Breast epithelium (tissue), 4 donors: ENCODE measurements around the gene MKI67. TPM values are rescaled to one million over a fixed set of nuclear protein-coding genes. Genes with fewer than 3 reads are reported as not detected.

ENCODE experiments used
- DNase-seq, 2 donors: peaks; one replicate each; pipeline ENCODE4 v3.0.0-alpha.2; 2019; ENCODE audit warnings: low spot score in 2 of 2
- H3K27ac ChIP-seq, 2 donors: fragments of 200-600 bp; sonication (generic) in 1 of 2; one replicate each; pipeline ENCODE4 v1.5.1; 2016 to 2019; ENCODE audit warnings: mild to moderate bottlenecking in 1 of 2
- H3K27me3 ChIP-seq, 2 donors: fragments of 200-600 bp; sonication (generic) in 1 of 2; one replicate each; pipeline versions ENCODE4 v1.5.1 to v1.6.0; 2017 to 2019; ENCODE audit warnings: control low read depth in 1 of 2, mild to moderate bottlenecking in 1 of 2
- H3K36me3 ChIP-seq: fragments of 200-600 bp; one replicate; pipeline ENCODE4 v1.5.1; 2019
- H3K4me1 ChIP-seq, 2 donors: fragments of 200-600 bp; sonication (generic); one replicate each; pipeline ENCODE4 v1.5.1; 2016 to 2019; ENCODE audit warnings: control low read depth in 1 of 2
- H3K4me3 ChIP-seq, 3 donors: fragments of 200-600 bp; sonication (generic); 1 replicate in 2 of 3; 2 replicates in 1 of 3; pipeline ENCODE4 v1.5.1; 2016 to 2019; ENCODE audit warnings: mild to moderate bottlenecking in 3 of 3, moderate library complexity in 2 of 3
- H3K9me3 ChIP-seq, 2 donors: fragments of 200-600 bp; sonication (generic) in 1 of 2; one replicate each; pipeline ENCODE4 v1.5.1; 2016 to 2019; ENCODE audit warnings: control low read depth in 1 of 2
- POLR2A ChIP-seq: fragments of 450-650 bp; IDR thresholded peaks from one replicate; pipeline ENCODE4 v1.6.1; 2016; ENCODE audit warnings: antibody characterized with exemption, mild to moderate bottlenecking, moderate library complexity
- POLR2AphosphoS5 ChIP-seq, 3 donors: sonication (generic); formaldehyde crosslinking; IDR thresholded peaks; one replicate each; pipeline ENCODE4 v1.6.1; 2017; ENCODE audit warnings: antibody characterized with exemption in 3 of 3
- intact Hi-C: fragments of 100-400 bp; cut with DNase I; formaldehyde crosslinking; loops from one replicate; pipeline ENCODE4 v1.15.1; 2023; ENCODE audit warnings: low total_unique reads
- total RNA-seq, 3 donors: library from RNA; depleted of rRNA; stranded (reverse); fragments of >200 nt; gene quantifications; one replicate each; pipeline ENCODE4 v1.1.0, GENCODE V29; 2016
- TF ChIP-seq, protein P1 (sequence below), 3 donors: fragments of 450-650 bp; IDR thresholded peaks; one replicate each; pipeline ENCODE4 v1.5.1; 2016 to 2017; ENCODE audit warnings: antibody characterized with exemption in 3 of 3, mild to moderate bottlenecking in 3 of 3, moderate library complexity in 3 of 3

The MKI67 gene
- total RNA-seq, 3 donors from 2014 or later, result 0.29 to 6.4 (median 0.33) TPM

DNA sequence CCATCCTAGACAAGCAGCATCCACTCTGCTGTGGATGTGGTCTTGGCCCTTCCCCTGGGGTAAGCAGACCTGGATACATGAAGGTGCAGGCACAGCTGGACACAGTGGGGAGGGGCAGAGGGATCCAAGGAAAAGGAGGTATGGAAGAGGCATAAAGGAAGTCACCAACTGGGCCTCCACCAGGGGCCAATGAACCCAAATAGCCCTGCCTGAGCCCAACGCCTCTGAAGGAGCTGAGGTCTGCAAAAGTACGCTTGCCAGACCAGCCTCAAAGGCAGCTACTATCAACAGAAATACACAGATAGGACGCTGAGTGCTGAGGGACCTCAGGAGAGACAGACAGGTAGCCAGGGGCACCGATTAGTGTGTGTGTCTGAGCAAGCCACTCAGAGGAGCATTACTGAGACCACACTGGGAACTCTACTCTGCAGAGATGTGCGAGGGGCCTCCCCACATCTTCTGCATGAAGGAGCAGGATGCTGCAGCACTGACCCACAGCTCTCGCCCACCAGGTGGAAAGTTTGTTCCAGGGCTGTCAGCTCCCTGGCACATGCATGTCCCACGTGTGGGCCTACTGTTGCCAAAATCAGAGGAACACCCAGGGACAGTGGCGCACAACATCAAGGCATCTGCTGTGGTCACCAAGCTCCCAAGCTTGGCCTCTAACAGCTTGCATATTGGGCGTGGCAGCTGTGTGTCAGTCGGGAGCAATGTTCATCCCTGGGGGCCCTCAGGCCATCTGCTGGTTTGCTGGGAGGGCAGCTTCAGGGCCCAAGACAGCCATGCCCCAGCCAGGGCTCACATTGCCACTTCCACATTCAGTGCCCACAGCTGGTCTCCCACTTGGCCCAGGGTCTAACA lies 40.0 kb downstream of the MKI67 start:
- TF ChIP-seq POLR2A (no peak), POLR2AphosphoS5 (IDR thresholded peaks at IDR 0.05) (no peak)
- TF ChIP-seq, protein P1, sequence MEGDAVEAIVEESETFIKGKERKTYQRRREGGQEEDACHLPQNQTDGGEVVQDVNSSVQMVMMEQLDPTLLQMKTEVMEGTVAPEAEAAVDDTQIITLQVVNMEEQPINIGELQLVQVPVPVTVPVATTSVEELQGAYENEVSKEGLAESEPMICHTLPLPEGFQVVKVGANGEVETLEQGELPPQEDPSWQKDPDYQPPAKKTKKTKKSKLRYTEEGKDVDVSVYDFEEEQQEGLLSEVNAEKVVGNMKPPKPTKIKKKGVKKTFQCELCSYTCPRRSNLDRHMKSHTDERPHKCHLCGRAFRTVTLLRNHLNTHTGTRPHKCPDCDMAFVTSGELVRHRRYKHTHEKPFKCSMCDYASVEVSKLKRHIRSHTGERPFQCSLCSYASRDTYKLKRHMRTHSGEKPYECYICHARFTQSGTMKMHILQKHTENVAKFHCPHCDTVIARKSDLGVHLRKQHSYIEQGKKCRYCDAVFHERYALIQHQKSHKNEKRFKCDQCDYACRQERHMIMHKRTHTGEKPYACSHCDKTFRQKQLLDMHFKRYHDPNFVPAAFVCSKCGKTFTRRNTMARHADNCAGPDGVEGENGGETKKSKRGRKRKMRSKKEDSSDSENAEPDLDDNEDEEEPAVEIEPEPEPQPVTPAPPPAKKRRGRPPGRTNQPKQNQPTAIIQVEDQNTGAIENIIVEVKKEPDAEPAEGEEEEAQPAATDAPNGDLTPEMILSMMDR (IDR thresholded peaks at IDR 0.05), result no peak
- no peaks in the 10 kb centered on the region for H3K4me1 ChIP-seq
- no peak for DNase-seq

DNA sequence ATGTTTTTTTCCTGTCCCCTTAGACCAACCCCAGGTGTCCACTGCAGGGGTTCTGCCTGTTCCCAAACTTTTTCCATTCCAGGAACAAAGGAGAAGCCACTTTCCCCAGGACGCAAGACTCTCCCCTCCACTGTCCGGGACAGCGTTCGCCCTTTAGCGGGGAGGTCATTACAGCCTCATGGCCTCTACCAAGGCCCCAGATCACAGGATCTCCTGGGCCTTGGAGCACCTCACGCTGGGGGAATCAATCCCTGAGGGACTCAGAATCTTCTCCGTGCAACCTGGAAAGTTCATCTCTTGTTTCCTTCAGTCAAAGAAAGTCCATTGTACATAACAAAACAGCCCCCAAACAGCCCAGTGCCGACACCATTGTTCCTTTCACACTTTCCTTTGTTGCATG lies 41.2 kb downstream of the MKI67 start:
- Histone ChIP-seq H3K27ac (no peak overlapping the region), H3K4me3 (no peak overlapping the region), H3K36me3 (no peaks in the 10 kb centered on the region), H3K4me1 (no peaks in the 10 kb centered on the region), H3K27me3 (no peaks in the 10 kb centered on the region), H3K9me3 (no peaks in the 10 kb centered on the region)
- no peak for DNase-seq
- intact Hi-C loops, result no loop called here
- TF ChIP-seq POLR2A (no peak), POLR2AphosphoS5 (IDR thresholded peaks at IDR 0.05) (no peak)
- TF ChIP-seq, protein P1 (IDR thresholded peaks at IDR 0.05), result no peak

More for the DNA sequence above, 40.0 kb downstream of the MKI67 start:
- no peaks in the 10 kb centered on the region for H3K9me3 ChIP-seq
- peaks cover 0 to 6% of the 10 kb centered on the region in 2 donors for H3K27me3 ChIP-seq
- H3K4me3 ChIP-seq, result no peak overlapping the region
- no peak overlapping the region for H3K27ac ChIP-seq
- intact Hi-C loops, result no loop called here
- H3K36me3 ChIP-seq, result no peaks in the 10 kb centered on the region

DNA sequence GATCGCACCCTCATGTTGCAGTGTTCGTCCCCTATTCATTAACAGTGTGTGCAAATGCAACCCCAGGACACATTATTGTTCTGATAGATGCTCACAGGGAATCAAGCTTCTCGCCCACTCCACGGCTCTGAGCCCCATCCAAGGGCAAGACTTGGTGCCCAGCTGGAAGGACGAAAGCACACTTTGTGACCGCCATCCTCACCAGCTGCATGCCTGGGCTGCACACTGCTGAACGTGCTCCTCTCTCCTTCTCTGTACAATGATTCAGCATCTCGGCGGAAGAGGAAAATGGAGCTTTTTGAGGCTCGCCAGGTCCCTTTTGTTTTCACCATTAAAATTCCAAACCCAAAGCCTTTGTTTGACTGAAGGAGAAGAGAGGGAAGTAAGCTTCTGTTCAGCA lies 41.9 kb downstream of the MKI67 start:
- Histone ChIP-seq H3K4me3 (no peak overlapping the region), H3K9me3 (no peaks in the 10 kb centered on the region), H3K27me3 (no peaks in the 10 kb centered on the region), H3K36me3 (no peaks in the 10 kb centered on the region), H3K27ac (no peak overlapping the region), H3K4me1 (no peaks in the 10 kb centered on the region)
- DNase-seq, result no peak
- intact Hi-C loops, result no loop called here
- TF ChIP-seq, protein P1 (IDR thresholded peaks at IDR 0.05), result no peak
- no peak for TF ChIP-seq POLR2AphosphoS5 (IDR thresholded peaks at IDR 0.05)
- TF ChIP-seq POLR2A, result no peak

DNA sequence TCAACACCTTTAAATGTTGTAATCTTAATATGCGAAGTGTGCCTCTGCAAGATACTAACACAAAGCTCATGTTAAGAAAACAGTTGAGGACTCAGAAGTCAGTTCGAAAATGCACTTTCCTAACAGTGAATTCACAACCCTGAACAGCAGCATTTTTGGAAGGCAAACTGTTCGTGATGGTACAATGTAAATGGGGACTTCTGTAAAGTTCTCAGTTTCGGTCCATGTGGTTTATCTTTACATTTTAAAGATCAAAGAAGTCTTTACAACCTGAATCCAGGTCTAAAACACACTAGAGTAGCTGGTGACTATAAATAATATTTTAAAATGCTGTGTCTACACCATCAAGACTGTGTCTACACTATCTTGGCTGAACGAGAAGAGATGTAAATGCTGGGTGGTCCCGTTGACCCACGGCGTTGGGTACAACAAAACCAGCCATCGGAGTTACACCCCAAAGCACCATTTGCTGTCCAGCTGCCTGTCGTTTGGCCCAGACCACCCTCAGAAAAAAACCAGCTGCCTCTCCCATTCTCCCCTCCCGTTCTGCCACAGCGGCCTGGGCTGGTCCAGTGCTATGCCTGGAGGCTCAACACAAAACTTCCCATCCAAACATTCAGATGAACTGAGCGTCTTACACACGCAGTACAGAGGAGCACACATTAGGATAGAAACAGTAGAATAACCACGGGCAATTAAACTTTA lies 42.9 kb downstream of the MKI67 start:
- no peak overlapping the region for H3K27ac ChIP-seq
- intact Hi-C loops, result no loop called here
- H3K4me3 ChIP-seq, result no peak overlapping the region
- H3K4me1 ChIP-seq, result no peaks in the 10 kb centered on the region
- DNase-seq, result no peak
- no peaks in the 10 kb centered on the region for H3K27me3 ChIP-seq
- no peaks in the 10 kb centered on the region for H3K9me3 ChIP-seq
- H3K36me3 ChIP-seq, result no peaks in the 10 kb centered on the region
- TF ChIP-seq, protein P1 (IDR thresholded peaks at IDR 0.05), result no peak
- TF ChIP-seq POLR2A (no peak), POLR2AphosphoS5 (IDR thresholded peaks at IDR 0.05) (no peak)

DNA sequence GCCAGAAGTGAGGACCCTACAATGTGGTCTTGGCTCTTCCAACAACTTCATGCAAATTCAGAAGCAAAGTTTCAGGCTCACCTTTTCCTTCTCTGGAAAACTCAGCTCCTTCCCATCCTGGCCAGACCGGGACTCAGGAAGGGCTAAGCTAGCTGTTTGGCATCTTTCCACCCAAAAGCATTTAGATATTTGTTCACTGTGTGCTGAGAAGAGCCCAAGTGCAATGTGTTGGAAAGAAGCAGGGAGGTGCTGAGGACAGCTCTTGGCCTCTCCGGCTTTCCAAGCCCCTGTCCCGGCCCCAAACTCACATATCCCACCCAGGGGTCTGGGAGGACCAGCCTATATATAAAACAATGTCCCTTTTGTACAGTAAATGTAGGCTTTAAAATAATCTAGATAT lies 44.5 kb downstream of the MKI67 start:
- no peak for TF ChIP-seq POLR2AphosphoS5 (IDR thresholded peaks at IDR 0.05)
- TF ChIP-seq POLR2A, result no peak
- TF ChIP-seq, protein P1 (IDR thresholded peaks at IDR 0.05), result no peak
- H3K4me1 ChIP-seq, result no peaks in the 10 kb centered on the region
- intact Hi-C loops, result no loop called here
- H3K27me3 ChIP-seq, result no peaks in the 10 kb centered on the region
- H3K36me3 ChIP-seq, result no peaks in the 10 kb centered on the region
- no peak for DNase-seq
- no peak overlapping the region for H3K27ac ChIP-seq
- no peak overlapping the region for H3K4me3 ChIP-seq
- no peaks in the 10 kb centered on the region for H3K9me3 ChIP-seq
